SW 1271 (cell line): ENCODE data around the gene ARHGEF26.

Source experiments
- DNase-seq, 2 experiments: peaks; one replicate each; lab custom pipeline; 2025; lab: John Stamatoyannopoulos, UW

ARHGEF26 gene

GRCh38 chr3:154152741-154153140 is 31.6 kb downstream of the ARHGEF26 start:
- DNase-seq = no peak

GRCh38 chr3:154156530-154156929 is 35.3 kb downstream of the ARHGEF26 start:
- DNase-seq = no peak

GRCh38 chr3:154161806-154162205 is 40.6 kb downstream of the ARHGEF26 start:
- DNase-seq = no peak

GRCh38 chr3:154164387-154164786 is 43.2 kb downstream of the ARHGEF26 start:
- DNase-seq = no peak

- no peak for DNase-seq
Measured at GRCh38 chr3:154168998-154169795, 48.0 kb downstream of the ARHGEF26 start.

- DNase-seq = no peak
Measured at GRCh38 chr3:154169796-154170110, 48.6 kb downstream of the ARHGEF26 start.

GRCh38 chr3:154170300-154170699 is 49.1 kb downstream of the ARHGEF26 start:
- no peak for DNase-seq

- DNase-seq = no peak
Measured at GRCh38 chr3:154175041-154175440, 53.9 kb downstream of the ARHGEF26 start.

- DNase-seq = no peak
Measured at GRCh38 chr3:154176036-154176435, 54.8 kb downstream of the ARHGEF26 start.

- no peak for DNase-seq
Measured at GRCh38 chr3:154177406-154177805, 56.2 kb downstream of the ARHGEF26 start.

GRCh38 chr3:154178172-154178571 is 57.0 kb downstream of the ARHGEF26 start:
- no peak for DNase-seq

GRCh38 chr3:154180836-154181691 is 59.9 kb downstream of the ARHGEF26 start:
- DNase-seq = no peak

GRCh38 chr3:154182322-154182922 is 61.2 kb downstream of the ARHGEF26 start:
- no peak for DNase-seq

- DNase-seq = no peak
Measured at GRCh38 chr3:154182975-154183374, 61.8 kb downstream of the ARHGEF26 start.

GRCh38 chr3:154184582-154184981 is 63.4 kb downstream of the ARHGEF26 start:
- DNase-seq = no peak

GRCh38 chr3:154188437-154188836 is 67.2 kb downstream of the ARHGEF26 start:
- DNase-seq = no peak

GRCh38 chr3:154188846-154189245 is 67.7 kb downstream of the ARHGEF26 start:
- no peak for DNase-seq

- no peak for DNase-seq
Measured at GRCh38 chr3:154191520-154191919, 70.3 kb downstream of the ARHGEF26 start.

GRCh38 chr3:154192225-154192624 is 71.0 kb downstream of the ARHGEF26 start:
- no peak for DNase-seq

- no peak for DNase-seq
Measured at GRCh38 chr3:154193000-154193615, 71.9 kb downstream of the ARHGEF26 start.

- DNase-seq = no peak
Measured at GRCh38 chr3:154194877-154195276, 73.7 kb downstream of the ARHGEF26 start.

- DNase-seq = no peak
Measured at GRCh38 chr3:154195620-154196356, 74.6 kb downstream of the ARHGEF26 start.
